HepG2 (cell line): ENCODE measurements around the gene HLA-DMB. TPM values are rescaled to one million over a fixed set of nuclear protein-coding genes. Genes with fewer than 3 reads are reported as not detected.

Experiments used
- ARNT ChIP-seq: fragments of 450-650 bp; IDR thresholded peaks from 2 replicates; pipeline ENCODE4 v1.6.1; 2017
- BORCS8-MEF2B ChIP-seq: sonication (generic); formaldehyde crosslinking; IDR thresholded peaks from 2 replicates; pipeline ENCODE4 v1.8.0; 2022; ENCODE audit warnings: mild to moderate bottlenecking, missing genetic modification reagents
- FLYWCH1 ChIP-seq: sonication (generic); formaldehyde crosslinking; IDR thresholded peaks from 2 replicates; pipeline ENCODE4 v1.8.1; 2023; ENCODE audit warnings: mild to moderate bottlenecking, missing genetic modification reagents
- GABPA ChIP-seq, 2 experiments: IDR thresholded peaks; 2 replicates each; pipeline ENCODE4 v1.6.1; 2011 to 2016; ENCODE audit warnings: low read depth in 2 of 2, low read length in 1 of 2, missing biosample characterization in 1 of 2, missing genetic modification characterization in 1 of 2
- KDM3A ChIP-seq: IDR thresholded peaks from 2 replicates; pipeline ENCODE4 v1.6.1; 2018; ENCODE audit warnings: low read depth, missing compliant biosample characterization
- KLF13 ChIP-seq: sonication (generic); formaldehyde crosslinking; IDR thresholded peaks from 2 replicates; pipeline ENCODE4 v1.4.0; 2020; ENCODE audit warnings: mild to moderate bottlenecking, missing genetic modification reagents
- POLR2AphosphoS5 ChIP-seq: IDR thresholded peaks from 2 replicates; pipeline ENCODE4 v1.6.1; 2012; ENCODE audit warnings: low read depth, low read length
- SOX6 ChIP-seq, 2 experiments: fragments of 450-650 bp in 1 of 2; sonication (generic) in 1 of 2; formaldehyde crosslinking in 1 of 2; IDR thresholded peaks; 2 replicates each; pipeline versions ENCODE4 v1.4.0 to v1.6.1; 2017 to 2020; ENCODE audit warnings: antibody characterized with exemption in 1 of 2, mild to moderate bottlenecking in 1 of 2, missing genetic modification reagents in 1 of 2
- TP53 ChIP-seq: sonication (generic); formaldehyde crosslinking; conservative IDR thresholded peaks from 2 replicates; pipeline ENCODE4 v1.4.0; 2020; ENCODE audit warnings: missing genetic modification reagents
- U2AF1 ChIP-seq: fragments of 200-400 bp; formaldehyde crosslinking; optimal IDR thresholded peaks from 2 replicates; pipeline ENCODE3; 2017; ENCODE audit warnings: mild to moderate bottlenecking, low read depth, low read length
- ZNF367 ChIP-seq: sonication (generic); formaldehyde crosslinking; IDR thresholded peaks from 2 replicates; pipeline ENCODE4 v1.4.0; 2020; ENCODE audit warnings: missing genetic modification reagents, borderline replicate concordance
- ZNF441 ChIP-seq: sonication (generic); formaldehyde crosslinking; IDR thresholded peaks from 2 replicates; pipeline ENCODE4 v1.7.0; 2021; ENCODE audit warnings: missing genetic modification reagents, borderline replicate concordance
- ZNF558 ChIP-seq: sonication (generic); formaldehyde crosslinking; IDR thresholded peaks from 2 replicates; pipeline ENCODE4 v1.9.0; 2022; ENCODE audit warnings: mild to moderate bottlenecking, missing genetic modification reagents, borderline replicate concordance
- polyA plus RNA-seq, 8 experiments: library from polyadenylated mRNA; depleted of rRNA in 3 of 8; stranded (reverse) in 7 of 8; unstranded in 1 of 8; fragments of >200 nt; fragmentation: Illumina TruSeq in 4 of 8; extraction: Trizol in 4 of 8; gene quantifications; 2 replicates each; pipeline versions ENCODE4 v1.2.1 to v1.2.3, GENCODE V29; 2011 to 2016; ENCODE audit warnings: low read depth in 4 of 8, missing spikeins in 1 of 8, mixed read lengths in 1 of 8; ENCODE audit not compliant: insufficient read depth in 1 of 8
- total RNA-seq, 5 experiments: library from RNA; depleted of rRNA; stranded (reverse); fragments of >200 nt; fragmentation: Illumina TruSeq; extraction: Trizol; gene quantifications; 2 replicates each; pipeline ENCODE4 v1.2.3, GENCODE V29; 2016; ENCODE audit warnings: low read depth in 1 of 5
- TF ChIP-seq, protein P1 (sequence below): sonication (generic); formaldehyde crosslinking; IDR thresholded peaks from 2 replicates; pipeline ENCODE4 v1.5.1; 2020; ENCODE audit warnings: missing genetic modification reagents, mild to moderate bottlenecking, borderline replicate concordance
- TF ChIP-seq, protein P2 (sequence below): sonication (generic); formaldehyde crosslinking; IDR thresholded peaks from 2 replicates; pipeline ENCODE4 v1.4.0; 2020; ENCODE audit warnings: missing genetic modification reagents
- TF ChIP-seq, protein P3 (sequence below): sonication (generic); formaldehyde crosslinking; IDR thresholded peaks from 2 replicates; pipeline ENCODE4 v1.5.1; 2020; ENCODE audit warnings: mild to moderate bottlenecking, moderate library complexity, missing genetic modification reagents
- TF ChIP-seq, protein P4 (sequence below): IDR thresholded peaks from 2 replicates; pipeline ENCODE4 v1.6.1; 2016; ENCODE audit warnings: missing genetic modification reagents, missing compliant biosample characterization
- TF ChIP-seq, protein P5 (sequence below): sonication (generic); formaldehyde crosslinking; IDR thresholded peaks from 2 replicates; pipeline ENCODE4 v1.5.0; 2020; ENCODE audit warnings: missing genetic modification reagents, mild to moderate bottlenecking, borderline replicate concordance
- TF ChIP-seq, protein P6 (sequence below): sonication (generic); formaldehyde crosslinking; IDR thresholded peaks from 2 replicates; pipeline ENCODE4 v1.4.0; 2020; ENCODE audit warnings: missing genetic modification reagents

Gene HLA-DMB
- total and polyA plus RNA-seq, 2 of the 13 experiments (the other 11 are each of a cell fraction or from before 2014, with no cell fraction given) = not detected

DNA sequence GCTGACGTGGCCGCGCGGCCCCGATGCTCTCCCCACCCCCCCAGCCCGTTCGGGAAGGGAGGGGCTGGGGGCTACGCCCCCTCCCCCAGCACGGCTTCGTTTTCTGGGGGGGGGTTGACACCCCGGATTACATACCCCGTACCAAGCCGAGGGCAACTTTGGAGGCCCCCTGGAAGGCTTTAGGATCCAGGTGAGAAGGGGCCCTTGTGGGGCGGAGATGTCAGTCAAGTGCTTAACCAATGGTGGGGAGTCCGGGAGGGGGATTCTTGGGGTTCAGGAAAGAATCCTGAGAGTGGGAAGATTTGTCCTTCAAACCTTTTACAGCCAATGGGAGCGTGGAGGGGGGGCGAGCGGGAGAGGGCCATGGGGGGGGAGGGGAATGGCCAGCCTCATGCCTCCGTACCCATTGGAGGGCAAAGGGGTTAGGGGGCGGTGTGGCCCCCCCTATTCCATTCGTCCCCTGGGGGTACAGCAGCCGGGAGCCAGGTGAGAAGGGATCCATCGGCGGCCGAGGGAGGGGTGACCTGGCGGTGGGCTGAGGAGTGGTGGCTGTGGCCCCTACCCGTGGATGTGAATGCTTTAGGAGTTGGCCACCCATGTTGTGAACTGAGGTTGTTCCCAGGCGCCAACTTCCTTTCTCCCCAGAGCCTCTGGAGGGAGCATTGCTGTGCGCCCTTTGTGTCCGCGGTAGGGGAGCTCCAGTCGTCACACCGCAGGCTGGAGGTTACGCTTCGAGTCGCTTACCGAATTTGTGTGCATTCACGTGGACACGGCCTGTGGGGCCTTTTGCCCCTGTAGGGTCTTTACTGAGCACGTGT, 28.2 kb upstream of the HLA-DMB start (continued):
- TF ChIP-seq TP53 (CRISPR knock-in tag) (0 out of 2 replicates have a peak, but pooled peaks have one; percentile 76), KDM3A (CRISPR knock-in tag) (no peak), ZNF367 (no peak), SOX6 (IDR thresholded peaks at IDR 0.05) (no peak), SOX6 (CRISPR knock-in tag; IDR thresholded peaks at IDR 0.05) (no peak; the same call in 1 of the 2 replicates), FLYWCH1 (no peak), GABPA (IDR thresholded peaks at IDR 0.05; ENCODE audit: low read depth, low read length) (no peak), GABPA (CRISPR knock-in tag; IDR thresholded peaks at IDR 0.05; ENCODE audit: low read depth) (no peak; the same call in 1 of the 2 replicates), BORCS8-MEF2B (CRISPR knock-in tag) (peak; percentile 90; the same call in 1 of the 2 replicates), U2AF1 (no peak), ARNT (no peak), ZNF441 (CRISPR knock-in tag) (no peak), KLF13 (CRISPR knock-in tag) (peak; percentile 94; the same call in 1 of the 2 replicates), POLR2AphosphoS5 (peak; percentile 79), ZNF558 (CRISPR knock-in tag) (no peak; the same call in none of the 2 replicates)
- TF ChIP-seq, protein P1, sequence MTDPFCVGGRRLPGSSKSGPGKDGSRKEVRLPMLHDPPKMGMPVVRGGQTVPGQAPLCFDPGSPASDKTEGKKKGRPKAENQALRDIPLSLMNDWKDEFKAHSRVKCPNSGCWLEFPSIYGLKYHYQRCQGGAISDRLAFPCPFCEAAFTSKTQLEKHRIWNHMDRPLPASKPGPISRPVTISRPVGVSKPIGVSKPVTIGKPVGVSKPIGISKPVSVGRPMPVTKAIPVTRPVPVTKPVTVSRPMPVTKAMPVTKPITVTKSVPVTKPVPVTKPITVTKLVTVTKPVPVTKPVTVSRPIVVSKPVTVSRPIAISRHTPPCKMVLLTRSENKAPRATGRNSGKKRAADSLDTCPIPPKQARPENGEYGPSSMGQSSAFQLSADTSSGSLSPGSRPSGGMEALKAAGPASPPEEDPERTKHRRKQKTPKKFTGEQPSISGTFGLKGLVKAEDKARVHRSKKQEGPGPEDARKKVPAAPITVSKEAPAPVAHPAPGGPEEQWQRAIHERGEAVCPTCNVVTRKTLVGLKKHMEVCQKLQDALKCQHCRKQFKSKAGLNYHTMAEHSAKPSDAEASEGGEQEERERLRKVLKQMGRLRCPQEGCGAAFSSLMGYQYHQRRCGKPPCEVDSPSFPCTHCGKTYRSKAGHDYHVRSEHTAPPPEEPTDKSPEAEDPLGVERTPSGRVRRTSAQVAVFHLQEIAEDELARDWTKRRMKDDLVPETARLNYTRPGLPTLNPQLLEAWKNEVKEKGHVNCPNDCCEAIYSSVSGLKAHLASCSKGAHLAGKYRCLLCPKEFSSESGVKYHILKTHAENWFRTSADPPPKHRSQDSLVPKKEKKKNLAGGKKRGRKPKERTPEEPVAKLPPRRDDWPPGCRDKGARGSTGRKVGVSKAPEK = no peak
- TF ChIP-seq, protein P2, sequence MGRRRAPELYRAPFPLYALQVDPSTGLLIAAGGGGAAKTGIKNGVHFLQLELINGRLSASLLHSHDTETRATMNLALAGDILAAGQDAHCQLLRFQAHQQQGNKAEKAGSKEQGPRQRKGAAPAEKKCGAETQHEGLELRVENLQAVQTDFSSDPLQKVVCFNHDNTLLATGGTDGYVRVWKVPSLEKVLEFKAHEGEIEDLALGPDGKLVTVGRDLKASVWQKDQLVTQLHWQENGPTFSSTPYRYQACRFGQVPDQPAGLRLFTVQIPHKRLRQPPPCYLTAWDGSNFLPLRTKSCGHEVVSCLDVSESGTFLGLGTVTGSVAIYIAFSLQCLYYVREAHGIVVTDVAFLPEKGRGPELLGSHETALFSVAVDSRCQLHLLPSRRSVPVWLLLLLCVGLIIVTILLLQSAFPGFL (CRISPR knock-in tag) = peak; percentile 88; the same call in 1 of the 2 replicates
- TF ChIP-seq, protein P3, sequence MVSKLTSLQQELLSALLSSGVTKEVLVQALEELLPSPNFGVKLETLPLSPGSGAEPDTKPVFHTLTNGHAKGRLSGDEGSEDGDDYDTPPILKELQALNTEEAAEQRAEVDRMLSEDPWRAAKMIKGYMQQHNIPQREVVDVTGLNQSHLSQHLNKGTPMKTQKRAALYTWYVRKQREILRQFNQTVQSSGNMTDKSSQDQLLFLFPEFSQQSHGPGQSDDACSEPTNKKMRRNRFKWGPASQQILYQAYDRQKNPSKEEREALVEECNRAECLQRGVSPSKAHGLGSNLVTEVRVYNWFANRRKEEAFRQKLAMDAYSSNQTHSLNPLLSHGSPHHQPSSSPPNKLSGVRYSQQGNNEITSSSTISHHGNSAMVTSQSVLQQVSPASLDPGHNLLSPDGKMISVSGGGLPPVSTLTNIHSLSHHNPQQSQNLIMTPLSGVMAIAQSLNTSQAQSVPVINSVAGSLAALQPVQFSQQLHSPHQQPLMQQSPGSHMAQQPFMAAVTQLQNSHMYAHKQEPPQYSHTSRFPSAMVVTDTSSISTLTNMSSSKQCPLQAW = 0 out of 2 replicates have a peak, but pooled peaks have one; percentile 37
- TF ChIP-seq, protein P4, sequence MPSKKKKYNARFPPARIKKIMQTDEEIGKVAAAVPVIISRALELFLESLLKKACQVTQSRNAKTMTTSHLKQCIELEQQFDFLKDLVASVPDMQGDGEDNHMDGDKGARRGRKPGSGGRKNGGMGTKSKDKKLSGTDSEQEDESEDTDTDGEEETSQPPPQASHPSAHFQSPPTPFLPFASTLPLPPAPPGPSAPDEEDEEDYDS = peak; percentile 82
- TF ChIP-seq, protein P5, sequence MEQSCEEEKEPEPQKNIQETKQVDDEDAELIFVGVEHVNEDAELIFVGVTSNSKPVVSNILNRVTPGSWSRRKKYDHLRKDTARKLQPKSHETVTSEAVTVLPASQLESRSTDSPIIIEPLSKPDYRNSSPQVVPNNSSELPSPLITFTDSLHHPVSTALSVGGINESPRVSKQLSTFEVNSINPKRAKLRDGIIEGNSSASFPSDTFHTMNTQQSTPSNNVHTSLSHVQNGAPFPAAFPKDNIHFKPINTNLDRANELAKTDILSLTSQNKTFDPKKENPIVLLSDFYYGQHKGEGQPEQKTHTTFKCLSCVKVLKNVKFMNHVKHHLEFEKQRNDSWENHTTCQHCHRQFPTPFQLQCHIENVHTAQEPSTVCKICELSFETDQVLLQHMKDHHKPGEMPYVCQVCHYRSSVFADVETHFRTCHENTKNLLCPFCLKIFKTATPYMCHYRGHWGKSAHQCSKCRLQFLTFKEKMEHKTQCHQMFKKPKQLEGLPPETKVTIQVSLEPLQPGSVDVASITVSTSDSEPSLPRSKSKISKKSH (CRISPR knock-in tag) = peak; percentile 79
- TF ChIP-seq, protein P6, sequence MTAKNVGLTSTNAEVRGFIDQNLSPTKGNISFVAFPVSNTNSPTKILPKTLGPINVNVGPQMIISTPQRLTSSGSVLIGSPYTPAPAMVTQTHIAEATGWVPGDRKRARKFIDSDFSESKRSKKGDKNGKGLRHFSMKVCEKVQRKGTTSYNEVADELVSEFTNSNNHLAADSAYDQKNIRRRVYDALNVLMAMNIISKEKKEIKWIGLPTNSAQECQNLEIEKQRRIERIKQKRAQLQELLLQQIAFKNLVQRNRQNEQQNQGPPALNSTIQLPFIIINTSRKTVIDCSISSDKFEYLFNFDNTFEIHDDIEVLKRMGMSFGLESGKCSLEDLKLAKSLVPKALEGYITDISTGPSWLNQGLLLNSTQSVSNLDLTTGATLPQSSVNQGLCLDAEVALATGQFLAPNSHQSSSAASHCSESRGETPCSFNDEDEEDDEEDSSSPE (CRISPR knock-in tag) = peak; percentile 8; the same call in 1 of the 2 replicates
